ENCODE results near the gene FBXW8.

Gene FBXW8

DNA sequence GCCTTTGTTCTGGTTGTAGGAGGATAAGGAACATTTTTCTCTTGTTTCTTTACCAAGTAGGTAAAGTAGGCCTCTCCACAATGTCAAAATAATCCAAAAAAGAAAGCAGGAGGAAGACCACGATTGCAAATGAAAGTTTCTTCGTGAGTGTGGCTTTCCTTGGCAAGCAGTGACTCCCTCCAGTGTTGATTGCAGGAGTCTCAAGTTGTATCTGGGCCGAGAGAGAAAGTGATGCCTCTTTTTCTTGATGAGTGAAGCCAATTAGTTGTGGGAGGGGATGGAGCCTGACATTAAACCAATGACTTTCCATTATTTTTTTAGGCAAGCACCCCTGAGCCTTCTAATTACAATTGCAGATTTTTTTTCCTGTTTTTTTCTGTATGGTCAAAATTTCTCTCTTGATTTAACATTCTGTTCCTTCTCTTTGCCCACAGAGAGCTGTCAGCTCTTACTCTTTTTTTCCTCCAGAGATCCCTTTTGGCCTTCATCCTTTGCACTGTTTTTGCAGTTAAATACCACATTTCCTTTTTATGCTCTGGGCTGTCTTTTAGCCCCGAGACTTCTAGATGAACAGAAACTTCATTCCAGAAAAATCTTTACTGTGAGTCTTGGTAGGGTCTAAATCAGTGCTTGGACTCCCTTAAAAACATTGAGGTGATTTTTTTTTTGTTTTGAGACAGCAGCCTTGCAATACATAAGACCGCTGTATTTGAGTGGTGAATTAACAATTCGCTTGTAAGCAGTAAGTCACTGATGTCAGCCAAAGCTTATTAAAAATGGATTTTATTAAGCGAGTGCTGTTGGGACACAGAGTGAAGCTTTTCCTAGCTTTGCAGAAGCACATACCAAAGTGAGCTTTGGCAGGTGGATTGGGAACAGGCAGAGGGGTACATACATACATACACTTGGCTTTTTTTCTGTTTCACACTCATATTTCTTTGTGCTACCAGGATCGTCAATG is 15.8 kb downstream of the FBXW8 start:
- Histone ChIP-seq H3K9me3 (ENCODE audit: insufficient read depth, low read depth, low read length) (no peaks in the 10 kb centered on the region), H3K36me3 (ENCODE audit: insufficient read depth, low read length) (peaks cover 28% of the 10 kb centered on the region), H3K9ac (ENCODE audit: low read depth, low read length) (no peak overlapping the region), H3K4me3 (ENCODE audit: low read length) (no peak overlapping the region), H3K27me3 (ENCODE audit: insufficient read depth, low read length) (no peaks in the 10 kb centered on the region), H3K27ac (ENCODE audit: low read depth, low read length) (no peak overlapping the region), H3K4me1 (ENCODE audit: insufficient read depth, low read length) (peaks cover 13% of the 10 kb centered on the region; the same call in 1 of the 2 replicates)
- WGBS, result 88% methylated on average over 8 of the region's 8 CpGs

- WGBS, result 78% methylated on average over 9 of the region's 9 CpGs
- Histone ChIP-seq H3K27me3 (ENCODE audit: insufficient read depth, low read length) (no peaks in the 10 kb centered on the region), H3K36me3 (ENCODE audit: insufficient read depth, low read length) (peaks cover 36% of the 10 kb centered on the region), H3K27ac (ENCODE audit: low read depth, low read length) (no peak overlapping the region), H3K4me1 (ENCODE audit: insufficient read depth, low read length) (peaks cover 13% of the 10 kb centered on the region; the same call in 1 of the 2 replicates), H3K4me3 (ENCODE audit: low read length) (no peak overlapping the region), H3K9me3 (ENCODE audit: insufficient read depth, low read depth, low read length) (no peaks in the 10 kb centered on the region), H3K9ac (ENCODE audit: low read depth, low read length) (no peak overlapping the region)
Measured at GRCh38 chr12:116927244-116927940, 16.6 kb downstream of the FBXW8 start.

DNA sequence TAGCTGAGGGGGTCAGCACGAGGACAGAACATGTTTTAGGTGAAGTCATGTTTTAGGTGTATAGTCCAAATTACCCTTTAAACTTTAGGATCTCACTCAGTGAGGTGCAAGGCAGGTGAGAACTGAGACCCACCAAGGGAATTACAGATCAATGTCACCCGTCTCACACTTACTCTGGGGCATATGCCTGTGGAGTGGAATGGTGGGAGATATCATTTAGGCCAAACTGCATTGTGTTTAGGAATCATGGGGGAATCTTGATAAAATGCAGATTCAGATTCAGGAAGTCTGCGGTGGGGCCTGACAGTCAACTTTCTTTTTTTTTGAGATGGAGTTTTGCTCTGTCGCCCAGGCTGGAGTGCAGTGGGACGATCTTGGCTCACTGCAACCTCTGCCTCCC is 17.8 kb downstream of the FBXW8 start:
- H3K27ac ChIP-seq (ENCODE audit: low read depth, low read length), result no peak overlapping the region
- H3K4me1 ChIP-seq (ENCODE audit: insufficient read depth, low read length), result peaks cover 13% of the 10 kb centered on the region; the same call in 1 of the 2 replicates
- no peaks in the 10 kb centered on the region for H3K9me3 ChIP-seq (ENCODE audit: insufficient read depth, low read depth, low read length)
- H3K27me3 ChIP-seq (ENCODE audit: insufficient read depth, low read length), result no peaks in the 10 kb centered on the region
- WGBS, result 89% methylated on average over 5 of the region's 5 CpGs
- no peak overlapping the region for H3K4me3 ChIP-seq (ENCODE audit: low read length)
- H3K36me3 ChIP-seq (ENCODE audit: insufficient read depth, low read length), result peaks cover 39% of the 10 kb centered on the region
- H3K9ac ChIP-seq (ENCODE audit: low read depth, low read length), result no peak overlapping the region

DNA sequence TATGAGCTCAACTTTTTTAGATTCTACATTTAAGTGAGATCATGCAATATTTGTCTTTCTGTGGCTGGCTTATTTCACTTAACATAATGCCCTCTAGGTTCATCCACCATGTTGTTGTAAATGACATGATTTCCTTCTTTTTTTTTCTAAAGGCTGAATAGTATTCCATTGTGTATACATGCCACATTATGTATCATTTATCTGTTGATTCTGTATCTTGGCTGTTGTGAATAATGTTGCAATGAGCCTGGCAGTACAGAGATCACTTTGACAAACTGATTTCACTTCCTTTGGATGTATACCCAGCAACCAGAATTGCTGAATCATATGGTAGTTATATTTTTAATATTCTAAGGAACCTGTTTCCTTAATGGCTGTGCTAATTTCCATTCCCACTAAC is 19.1 kb downstream of the FBXW8 start:
- Histone ChIP-seq H3K4me1 (ENCODE audit: insufficient read depth, low read length) (peaks cover 8% of the 10 kb centered on the region; the same call in 1 of the 2 replicates), H3K27me3 (ENCODE audit: insufficient read depth, low read length) (no peaks in the 10 kb centered on the region), H3K9ac (ENCODE audit: low read depth, low read length) (no peak overlapping the region), H3K4me3 (ENCODE audit: low read length) (no peak overlapping the region), H3K27ac (ENCODE audit: low read depth, low read length) (no peak overlapping the region), H3K9me3 (ENCODE audit: insufficient read depth, low read depth, low read length) (no peaks in the 10 kb centered on the region), H3K36me3 (ENCODE audit: insufficient read depth, low read length) (peaks cover 46% of the 10 kb centered on the region)

DNA sequence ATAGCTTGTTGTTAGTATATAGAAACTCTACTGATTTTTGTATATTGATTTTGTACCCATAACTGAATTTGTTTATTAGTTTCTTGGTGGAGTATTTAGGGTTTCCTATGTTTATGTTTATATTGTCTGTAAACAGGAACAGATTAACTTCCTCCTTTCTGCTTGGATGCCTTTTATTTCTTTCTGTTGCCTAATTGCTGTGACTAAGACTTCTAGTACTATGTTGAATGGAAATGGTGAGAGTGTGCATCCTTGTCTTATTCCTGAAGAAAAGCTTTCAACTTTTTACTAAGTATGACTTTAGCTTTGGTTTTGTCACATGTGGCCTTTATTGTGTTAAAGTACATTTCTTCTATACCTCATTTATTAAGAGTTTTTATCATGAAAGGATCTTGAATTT is 20.9 kb downstream of the FBXW8 start:
- Histone ChIP-seq H3K27ac (ENCODE audit: low read depth, low read length) (no peak overlapping the region), H3K9ac (ENCODE audit: low read depth, low read length) (no peak overlapping the region), H3K36me3 (ENCODE audit: insufficient read depth, low read length) (peaks cover 58% of the 10 kb centered on the region), H3K9me3 (ENCODE audit: insufficient read depth, low read depth, low read length) (0 out of 2 replicates have a peak, but pooled peaks cover 2% of the 10 kb centered on the region), H3K4me3 (ENCODE audit: low read length) (no peak overlapping the region), H3K4me1 (ENCODE audit: insufficient read depth, low read length) (no peaks in the 10 kb centered on the region), H3K27me3 (ENCODE audit: insufficient read depth, low read length) (no peaks in the 10 kb centered on the region)

DNA sequence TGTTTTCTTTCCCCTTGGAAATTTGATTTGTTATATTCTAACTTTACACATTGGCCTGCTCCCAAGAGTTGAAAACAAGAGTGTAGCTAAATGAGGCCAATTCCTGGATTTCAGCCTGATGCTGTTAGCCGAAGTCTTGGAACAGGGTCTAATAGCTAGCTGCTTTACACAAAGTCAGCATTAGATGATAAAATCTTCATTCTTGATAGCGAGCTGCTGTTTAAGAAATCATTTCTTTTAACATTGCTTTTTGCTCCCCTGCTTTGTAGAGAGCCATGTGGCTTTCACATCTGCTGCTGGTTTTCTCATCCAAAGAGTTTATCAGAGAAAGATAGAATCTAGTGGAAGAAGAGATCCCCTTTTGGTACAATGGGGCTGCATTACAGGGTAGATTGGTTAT is 22.3 kb downstream of the FBXW8 start:
- WGBS, result 98% methylated on average over 2 of the region's 2 CpGs
- Histone ChIP-seq H3K36me3 (ENCODE audit: insufficient read depth, low read length) (peaks cover 57% of the 10 kb centered on the region), H3K4me1 (ENCODE audit: insufficient read depth, low read length) (no peaks in the 10 kb centered on the region), H3K4me3 (ENCODE audit: low read length) (no peak overlapping the region), H3K9me3 (ENCODE audit: insufficient read depth, low read depth, low read length) (0 out of 2 replicates have a peak, but pooled peaks cover 2% of the 10 kb centered on the region), H3K9ac (ENCODE audit: low read depth, low read length) (no peak overlapping the region), H3K27me3 (ENCODE audit: insufficient read depth, low read length) (no peaks in the 10 kb centered on the region), H3K27ac (ENCODE audit: low read depth, low read length) (no peak overlapping the region)

DNA sequence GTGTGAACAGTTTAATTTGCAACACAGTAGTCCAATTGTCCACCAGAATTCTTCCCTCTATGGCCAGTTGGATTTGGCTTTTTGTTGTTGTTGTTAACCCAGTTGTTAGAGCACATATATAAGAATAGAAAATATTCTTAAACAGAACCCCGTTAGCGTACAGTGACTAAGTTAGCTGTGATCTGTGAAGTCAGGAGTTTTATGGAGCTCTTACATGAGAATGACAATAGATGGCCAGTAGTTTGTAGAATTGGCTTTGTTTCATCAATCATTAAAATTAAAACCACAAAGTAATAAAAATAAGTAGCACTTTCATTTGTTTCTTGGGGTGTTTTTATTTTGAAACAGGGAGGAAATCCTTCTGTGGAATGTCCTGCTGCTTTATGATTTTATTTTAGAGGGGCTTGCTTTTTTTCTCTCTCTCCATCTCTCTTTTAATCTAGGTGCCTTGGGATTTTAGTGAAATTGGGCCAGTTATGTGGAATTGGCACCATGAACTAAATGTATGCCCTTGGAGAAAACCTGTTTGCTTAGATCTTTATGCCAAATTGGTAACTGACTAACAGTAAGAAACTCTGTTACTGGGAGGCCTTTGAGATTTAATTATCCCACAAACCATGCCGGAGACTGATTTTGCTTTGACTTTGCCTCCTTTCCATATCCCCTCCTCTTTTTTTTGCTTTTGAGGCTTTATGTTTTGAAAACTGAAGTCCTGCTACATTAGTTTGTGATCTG is 22.9 kb downstream of the FBXW8 start:
- no peak overlapping the region for H3K4me3 ChIP-seq (ENCODE audit: low read length)
- no peak overlapping the region for H3K27ac ChIP-seq (ENCODE audit: low read depth, low read length)
- H3K36me3 ChIP-seq (ENCODE audit: insufficient read depth, low read length), result peaks cover 51% of the 10 kb centered on the region
- no peaks in the 10 kb centered on the region for H3K4me1 ChIP-seq (ENCODE audit: insufficient read depth, low read length)
- no peak overlapping the region for H3K9ac ChIP-seq (ENCODE audit: low read depth, low read length)
- 100% methylated on average over 3 of the region's 3 CpGs for WGBS
- H3K9me3 ChIP-seq (ENCODE audit: insufficient read depth, low read depth, low read length), result 0 out of 2 replicates have a peak, but pooled peaks cover 2% of the 10 kb centered on the region
- H3K27me3 ChIP-seq (ENCODE audit: insufficient read depth, low read length), result no peaks in the 10 kb centered on the region

DNA sequence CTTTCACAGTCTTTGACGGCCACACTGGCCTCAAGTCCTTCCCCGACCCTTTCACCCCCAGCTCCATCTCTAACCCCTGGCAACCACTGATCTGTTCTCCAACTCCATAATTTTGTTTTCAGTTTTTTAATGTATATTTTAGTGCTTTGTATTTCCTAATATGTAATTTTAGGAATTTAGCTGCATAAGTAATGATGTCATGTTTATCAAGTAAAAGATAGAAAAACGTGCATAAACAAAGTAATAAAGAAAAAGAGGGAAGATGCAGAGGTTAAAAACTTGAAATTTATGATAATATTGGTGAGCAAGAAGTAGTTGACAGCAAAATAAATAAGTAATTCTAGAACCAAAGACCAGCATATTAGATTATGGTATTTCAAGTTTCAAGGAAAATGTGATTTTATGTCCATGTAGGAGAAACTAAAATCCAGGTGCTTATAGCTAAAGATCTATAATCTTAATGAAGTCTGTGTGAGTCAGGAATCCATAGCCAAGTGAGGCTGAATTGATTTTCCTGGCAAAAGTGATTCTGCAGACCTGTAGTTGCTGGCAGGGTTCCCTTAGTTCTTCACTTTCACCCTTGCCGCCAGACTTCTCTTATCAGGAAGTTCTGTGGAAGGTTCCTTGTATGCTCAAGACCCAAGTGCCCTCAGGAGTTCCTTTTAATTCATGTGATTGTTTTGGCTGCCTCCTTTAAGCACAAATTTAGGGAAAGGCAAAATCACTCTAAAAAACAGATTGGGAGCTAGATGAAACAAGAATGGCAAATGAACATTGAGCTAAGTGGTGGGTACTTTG is 24.4 kb downstream of the FBXW8 start:
- WGBS, result 88% methylated on average over 4 of the region's 4 CpGs
- no peaks in the 10 kb centered on the region for H3K27me3 ChIP-seq (ENCODE audit: insufficient read depth, low read length)
- no peak overlapping the region for H3K27ac ChIP-seq (ENCODE audit: low read depth, low read length)
- no peak overlapping the region for H3K9ac ChIP-seq (ENCODE audit: low read depth, low read length)
- no peaks in the 10 kb centered on the region for H3K4me1 ChIP-seq (ENCODE audit: insufficient read depth, low read length)
- H3K36me3 ChIP-seq (ENCODE audit: insufficient read depth, low read length), result peaks cover 43% of the 10 kb centered on the region
- H3K4me3 ChIP-seq (ENCODE audit: low read length), result no peak overlapping the region
- H3K9me3 ChIP-seq (ENCODE audit: insufficient read depth, low read depth, low read length), result 0 out of 2 replicates have a peak, but pooled peaks cover 2% of the 10 kb centered on the region

DNA sequence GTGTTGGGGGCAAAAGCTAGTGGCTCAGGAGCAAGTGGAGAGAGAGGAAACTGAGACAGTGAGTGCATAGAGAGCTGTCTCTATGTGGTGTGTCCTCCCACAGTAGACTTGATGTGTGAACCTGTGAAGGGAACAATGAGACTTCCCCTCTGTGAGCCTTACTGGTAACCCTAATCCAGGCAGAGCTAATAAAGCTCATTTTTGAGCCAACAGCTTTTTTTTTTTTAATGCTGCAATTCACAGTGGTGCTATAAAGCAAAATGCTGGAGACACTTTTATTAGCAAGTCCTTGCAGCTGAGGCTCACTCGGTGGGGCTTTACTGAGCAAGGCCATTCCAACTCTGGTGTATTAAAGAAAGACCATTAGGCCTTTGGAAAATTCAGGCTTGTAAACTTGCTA is 26.9 kb downstream of the FBXW8 start:
- H3K27ac ChIP-seq (ENCODE audit: low read depth, low read length), result no peak overlapping the region
- H3K9me3 ChIP-seq (ENCODE audit: insufficient read depth, low read depth, low read length), result 0 out of 2 replicates have a peak, but pooled peaks cover 2% of the 10 kb centered on the region
- WGBS, result 97% methylated on average over 1 of the region's 1 CpG
- no peaks in the 10 kb centered on the region for H3K4me1 ChIP-seq (ENCODE audit: insufficient read depth, low read length)
- no peaks in the 10 kb centered on the region for H3K27me3 ChIP-seq (ENCODE audit: insufficient read depth, low read length)
- peaks cover 38% of the 10 kb centered on the region for H3K36me3 ChIP-seq (ENCODE audit: insufficient read depth, low read length)
- no peak overlapping the region for H3K9ac ChIP-seq (ENCODE audit: low read depth, low read length)
- no peak overlapping the region for H3K4me3 ChIP-seq (ENCODE audit: low read length)

GRCh38 chr12:116939734-116940133 is 29.0 kb downstream of the FBXW8 start:
- H3K27me3 ChIP-seq (ENCODE audit: insufficient read depth, low read length), result no peaks in the 10 kb centered on the region

More at GRCh38 chr12:116939734-116940133, 29.0 kb downstream of the FBXW8 start:
- no peaks in the 10 kb centered on the region for H3K4me1 ChIP-seq (ENCODE audit: insufficient read depth, low read length)
- WGBS, result 92% methylated on average over 3 of the region's 3 CpGs
- peaks cover 38% of the 10 kb centered on the region for H3K36me3 ChIP-seq (ENCODE audit: insufficient read depth, low read length)
- H3K9ac ChIP-seq (ENCODE audit: low read depth, low read length), result no peak overlapping the region
- H3K9me3 ChIP-seq (ENCODE audit: insufficient read depth, low read depth, low read length), result peaks cover 13% of the 10 kb centered on the region; the same call in 1 of the 2 replicates
- no peak overlapping the region for H3K27ac ChIP-seq (ENCODE audit: low read depth, low read length)
- H3K4me3 ChIP-seq (ENCODE audit: low read length), result no peak overlapping the region
